GM12874 (cell line): ENCODE measurements around the gene MAGOHB.

ENCODE experiments used
- TF ChIP-seq, protein P1 (sequence below): IDR thresholded peaks from 2 replicates; pipeline ENCODE4 v1.5.1; 2011; ENCODE audit warnings: low read depth, mild to moderate bottlenecking, control low read depth, low read length, moderate library complexity; ENCODE audit not compliant: insufficient read depth

Gene MAGOHB

GRCh38 chr12:10621278-10621677, 7.9 kb upstream of the MAGOHB start:
- TF ChIP-seq, protein P1, sequence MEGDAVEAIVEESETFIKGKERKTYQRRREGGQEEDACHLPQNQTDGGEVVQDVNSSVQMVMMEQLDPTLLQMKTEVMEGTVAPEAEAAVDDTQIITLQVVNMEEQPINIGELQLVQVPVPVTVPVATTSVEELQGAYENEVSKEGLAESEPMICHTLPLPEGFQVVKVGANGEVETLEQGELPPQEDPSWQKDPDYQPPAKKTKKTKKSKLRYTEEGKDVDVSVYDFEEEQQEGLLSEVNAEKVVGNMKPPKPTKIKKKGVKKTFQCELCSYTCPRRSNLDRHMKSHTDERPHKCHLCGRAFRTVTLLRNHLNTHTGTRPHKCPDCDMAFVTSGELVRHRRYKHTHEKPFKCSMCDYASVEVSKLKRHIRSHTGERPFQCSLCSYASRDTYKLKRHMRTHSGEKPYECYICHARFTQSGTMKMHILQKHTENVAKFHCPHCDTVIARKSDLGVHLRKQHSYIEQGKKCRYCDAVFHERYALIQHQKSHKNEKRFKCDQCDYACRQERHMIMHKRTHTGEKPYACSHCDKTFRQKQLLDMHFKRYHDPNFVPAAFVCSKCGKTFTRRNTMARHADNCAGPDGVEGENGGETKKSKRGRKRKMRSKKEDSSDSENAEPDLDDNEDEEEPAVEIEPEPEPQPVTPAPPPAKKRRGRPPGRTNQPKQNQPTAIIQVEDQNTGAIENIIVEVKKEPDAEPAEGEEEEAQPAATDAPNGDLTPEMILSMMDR = no peak

GRCh38 chr12:10620078-10620779, 6.8 kb upstream of the MAGOHB start:
- TF ChIP-seq, protein P1 = no peak

GRCh38 chr12:10618338-10618987, 5.1 kb upstream of the MAGOHB start:
- TF ChIP-seq, protein P1 = no peak

- TF ChIP-seq, protein P1 = no peak
Measured at GRCh38 chr12:10617863-10618262, 4.5 kb upstream of the MAGOHB start.

DNA sequence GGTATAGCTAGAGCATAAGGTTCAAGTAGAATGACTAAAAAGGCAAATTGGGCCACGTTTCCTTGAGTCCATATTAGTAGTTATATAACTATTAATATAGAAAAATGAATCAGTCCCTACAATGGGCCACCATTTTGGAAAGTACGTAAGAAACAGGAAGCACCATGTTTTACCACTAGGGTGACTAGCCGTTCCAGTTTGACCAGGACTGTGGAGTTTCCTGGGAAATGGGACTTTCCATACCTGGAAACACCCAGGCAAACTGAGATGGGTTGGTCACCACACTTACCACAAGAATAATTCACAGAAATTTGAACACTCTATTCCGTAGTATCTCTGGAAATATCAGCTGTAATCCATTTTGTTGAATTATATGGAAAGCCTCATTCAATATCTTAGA, 2.1 kb upstream of the MAGOHB start:
- TF ChIP-seq, protein P1 = no peak

GRCh38 chr12:10614056-10614370, 604 bp upstream of the MAGOHB start:
- TF ChIP-seq, protein P1 = no peak

GRCh38 chr12:10612984-10613348, 443 bp downstream of the MAGOHB start:
- TF ChIP-seq, protein P1 = no peak
